Measurements from ENCODE around the gene TMEM88. TPM values are rescaled to one million over a fixed set of nuclear protein-coding genes. Genes with fewer than 3 reads are reported as not detected.

Gene TMEM88
- total RNA-seq, 1 donor from 2014 or later = 7.1 TPM

DNA sequence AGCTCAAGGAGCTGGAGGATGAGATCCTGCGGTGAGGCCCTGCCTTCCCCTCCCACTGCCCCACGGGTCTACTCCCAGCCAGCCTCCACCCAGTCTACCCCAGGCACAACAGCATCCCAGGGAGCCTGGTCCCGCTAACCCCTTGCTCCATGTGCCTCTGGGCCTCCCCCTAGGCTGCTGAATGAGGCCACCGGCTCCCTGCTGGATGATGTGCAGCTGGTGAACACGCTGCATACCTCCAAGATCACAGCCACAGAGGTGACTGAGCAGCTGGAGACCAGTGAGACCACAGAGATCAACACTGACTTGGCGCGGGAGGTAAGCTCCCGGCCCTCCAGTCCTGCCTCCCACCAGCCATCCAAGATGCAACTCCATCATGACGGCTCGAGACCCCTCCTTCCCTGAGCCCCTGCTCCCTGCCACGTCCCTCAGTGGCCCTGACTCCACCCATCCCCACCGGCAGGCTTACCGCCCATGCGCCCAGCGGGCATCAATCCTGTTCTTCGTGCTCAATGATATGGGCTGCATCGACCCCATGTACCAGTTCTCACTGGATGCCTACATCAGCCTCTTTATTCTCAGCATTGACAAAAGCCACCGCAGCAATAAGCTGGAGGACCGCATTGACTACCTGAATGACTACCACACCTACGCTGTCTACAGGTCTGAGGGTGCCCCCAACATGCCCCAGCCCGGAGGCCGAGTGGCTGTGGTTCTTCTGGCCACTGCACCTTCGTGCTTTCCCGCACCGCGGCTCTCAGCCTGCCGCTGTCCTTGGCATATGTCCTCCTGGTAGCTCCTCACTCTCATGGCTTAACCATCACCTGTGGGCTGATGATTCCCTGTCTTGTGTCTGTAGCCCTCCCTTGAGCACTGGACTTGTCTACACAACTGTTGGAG is 35.9 kb upstream of the TMEM88 start:
- intact Hi-C loops (cut with micrococcal nuclease) = no loop called here
- Mint-ChIP-seq H3K27ac (no peak overlapping the region), H3K4me1 (no peaks in the 10 kb centered on the region), H3K36me3 (ENCODE audit: low read depth) (no peaks in the 10 kb centered on the region), H3K4me3 (no peak overlapping the region), H3K9me3 (no peaks in the 10 kb centered on the region), H3K27me3 (peaks cover 6% of the 10 kb centered on the region)
- ChIA-PET CTCF (interaction anchor here (0.8 to 2.0 kb wide), 3 partner anchors 14 to 171 kb away, joined by 3 to 5 read pairs (median 4); no protein-coding TSS in a partner anchor), POLR2A (no interaction called here)
- ATAC-seq (ENCODE audit: low read depth) (no peak), DNase-seq (no peak)
- TF ChIP-seq, protein P1, sequence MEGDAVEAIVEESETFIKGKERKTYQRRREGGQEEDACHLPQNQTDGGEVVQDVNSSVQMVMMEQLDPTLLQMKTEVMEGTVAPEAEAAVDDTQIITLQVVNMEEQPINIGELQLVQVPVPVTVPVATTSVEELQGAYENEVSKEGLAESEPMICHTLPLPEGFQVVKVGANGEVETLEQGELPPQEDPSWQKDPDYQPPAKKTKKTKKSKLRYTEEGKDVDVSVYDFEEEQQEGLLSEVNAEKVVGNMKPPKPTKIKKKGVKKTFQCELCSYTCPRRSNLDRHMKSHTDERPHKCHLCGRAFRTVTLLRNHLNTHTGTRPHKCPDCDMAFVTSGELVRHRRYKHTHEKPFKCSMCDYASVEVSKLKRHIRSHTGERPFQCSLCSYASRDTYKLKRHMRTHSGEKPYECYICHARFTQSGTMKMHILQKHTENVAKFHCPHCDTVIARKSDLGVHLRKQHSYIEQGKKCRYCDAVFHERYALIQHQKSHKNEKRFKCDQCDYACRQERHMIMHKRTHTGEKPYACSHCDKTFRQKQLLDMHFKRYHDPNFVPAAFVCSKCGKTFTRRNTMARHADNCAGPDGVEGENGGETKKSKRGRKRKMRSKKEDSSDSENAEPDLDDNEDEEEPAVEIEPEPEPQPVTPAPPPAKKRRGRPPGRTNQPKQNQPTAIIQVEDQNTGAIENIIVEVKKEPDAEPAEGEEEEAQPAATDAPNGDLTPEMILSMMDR (IDR thresholded peaks at IDR 0.05) = no peak

DNA sequence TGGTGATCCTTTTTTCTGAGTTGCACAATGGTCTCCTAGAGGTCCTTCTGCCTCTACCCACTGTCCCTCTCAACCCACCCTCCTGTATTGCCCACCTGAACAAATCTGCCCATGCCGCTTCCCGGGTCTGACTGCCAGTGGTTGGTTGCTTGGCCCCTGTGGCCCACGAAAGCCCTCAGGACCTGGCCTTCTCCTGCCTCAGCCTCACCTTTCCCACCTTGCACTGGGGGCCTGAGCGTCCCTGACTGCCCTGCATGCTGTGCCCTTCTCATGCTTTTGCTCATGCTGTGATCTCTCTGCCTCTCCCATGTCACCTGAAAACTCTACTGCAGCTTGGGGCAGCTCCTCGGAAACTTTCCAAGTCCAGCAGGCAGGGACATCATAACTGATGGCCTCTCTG is 34.6 kb upstream of the TMEM88 start:
- ChIA-PET CTCF (interaction anchor here (0.6 to 2.0 kb wide), 4 partner anchors 12 to 170 kb away, joined by 3 to 7 read pairs (median 4); no protein-coding TSS in a partner anchor), POLR2A (no interaction called here)
- TF ChIP-seq, protein P1 (IDR thresholded peaks at IDR 0.05) = no peak
- ATAC-seq (ENCODE audit: low read depth) (no peak), DNase-seq (no peak)
- H3K4me3 Mint-ChIP-seq = no peak overlapping the region
- no peak overlapping the region for H3K27ac Mint-ChIP-seq
- intact Hi-C loops (cut with micrococcal nuclease) = no loop called here
- no peaks in the 10 kb centered on the region for H3K9me3 Mint-ChIP-seq
- H3K4me1 Mint-ChIP-seq = no peaks in the 10 kb centered on the region
- peaks cover 7% of the 10 kb centered on the region for H3K27me3 Mint-ChIP-seq
- H3K36me3 Mint-ChIP-seq (ENCODE audit: low read depth) = no peaks in the 10 kb centered on the region

- intact Hi-C loops (cut with micrococcal nuclease) = loop anchor here (1.0 to 2.0 kb wide), 7 partner anchors 12 to 235 kb away; partner anchors contain the start of genes KDM6B and NAA38
- TF ChIP-seq, protein P1 (IDR thresholded peaks at IDR 0.05) = no peak
- peaks cover 11% of the 10 kb centered on the region for H3K27me3 Mint-ChIP-seq
- no peaks in the 10 kb centered on the region for H3K9me3 Mint-ChIP-seq
- H3K4me1 Mint-ChIP-seq = no peaks in the 10 kb centered on the region
- ChIA-PET CTCF (interaction anchor here (1.8 to 1.9 kb wide), 3 partner anchors 13 to 91 kb away, joined by 5 read pairs; no protein-coding TSS in a partner anchor), POLR2A (no interaction called here)
- no peaks in the 10 kb centered on the region for H3K36me3 Mint-ChIP-seq (ENCODE audit: low read depth)
- H3K27ac Mint-ChIP-seq = no peak overlapping the region
- H3K4me3 Mint-ChIP-seq = no peak overlapping the region
- no peak for ATAC-seq (ENCODE audit: low read depth)
- no peak for DNase-seq
These were observed 32.7 kb upstream of the TMEM88 start for GRCh38 chr17:7822126-7822525.

- ATAC-seq (ENCODE audit: low read depth) = no peak
- H3K9me3 Mint-ChIP-seq = no peaks in the 10 kb centered on the region
- H3K4me1 Mint-ChIP-seq = no peaks in the 10 kb centered on the region
- ChIA-PET CTCF (interaction anchor here (1.0 to 1.9 kb wide), 5 partner anchors 11 to 89 kb away, joined by 3 to 5 read pairs (median 5); no protein-coding TSS in a partner anchor), POLR2A (no interaction called here)
- intact Hi-C loops (cut with micrococcal nuclease) = loop anchor here (2.0 kb wide), 1 partner anchor 81 kb away; no protein-coding TSS in a partner anchor
- no peak overlapping the region for H3K27ac Mint-ChIP-seq
- TF ChIP-seq, protein P1 (IDR thresholded peaks at IDR 0.05) = no peak
- no peak for DNase-seq
- peaks cover 11% of the 10 kb centered on the region for H3K27me3 Mint-ChIP-seq
- H3K4me3 Mint-ChIP-seq = no peak overlapping the region
- no peaks in the 10 kb centered on the region for H3K36me3 Mint-ChIP-seq (ENCODE audit: low read depth)
These were observed 31.3 kb upstream of the TMEM88 start for GRCh38 chr17:7823581-7824001.

Measured in activated B cell treated with CpG ODN at 0.5 μM for 24 hours (primary cell).